A549 (cell line): ENCODE measurements around the gene NR3C2.

Experiments used
- CHD4 ChIP-seq: fragments of 200-600 bp; sonication (generic); IDR thresholded peaks from 2 replicates; pipeline ENCODE4 v1.6.1; 2016; ENCODE audit warnings: antibody characterized with exemption, mild to moderate bottlenecking, borderline replicate concordance
- CTCF ChIP-seq: fragments of >200 bp; sonication (Bioruptor Twin); formaldehyde crosslinking; IDR thresholded peaks from 3 replicates; pipeline ENCODE4 v1.5.1; 2016
- EP300 ChIP-seq, 2 experiments: fragments of >200 bp; sonication (Bioruptor Twin); formaldehyde crosslinking; IDR thresholded peaks; 2 replicates in 1 of 2; 3 replicates in 1 of 2; pipeline ENCODE4 v1.6.1; 2016 to 2017
- HDAC2 ChIP-seq: fragments of 200-600 bp; sonication (generic); IDR thresholded peaks from 2 replicates; pipeline ENCODE4 v1.6.1; 2016
- HOXA7 ChIP-seq: fragments of 250-450 bp; sonication (Bioruptor Pico); IDR thresholded peaks from 2 replicates; pipeline ENCODE4 v1.5.0; 2020; ENCODE audit warnings: mild to moderate bottlenecking, moderate library complexity
- NR3C1 ChIP-seq: fragments of >200 bp; sonication (Bioruptor Twin); formaldehyde crosslinking; IDR thresholded peaks from 3 replicates; pipeline ENCODE4 v1.6.1; 2017
- POLR2A ChIP-seq: IDR thresholded peaks from 2 replicates; pipeline ENCODE4 v1.6.1; 2012; ENCODE audit warnings: mild to moderate bottlenecking, low read length
- RARB ChIP-seq: fragments of 250-450 bp; sonication (Bioruptor Pico); IDR thresholded peaks from 2 replicates; pipeline ENCODE4 v1.8.0; 2021; ENCODE audit warnings: mild to moderate bottlenecking, moderate library complexity
- RCOR1 ChIP-seq: fragments of 150-350 bp; IDR thresholded peaks from 2 replicates; pipeline ENCODE4 v1.6.1; 2014; ENCODE audit warnings: antibody characterized with exemption, low read length, low read depth
- SMC3 ChIP-seq: fragments of >200 bp; sonication (Bioruptor Twin); formaldehyde crosslinking; IDR thresholded peaks from 3 replicates; pipeline ENCODE4 v1.6.1; 2018; ENCODE audit warnings: inconsistent platforms
- TF ChIP-seq, protein P1 (sequence below): fragments of 200-600 bp; sonication (generic); IDR thresholded peaks from 2 replicates; pipeline ENCODE4 v1.6.1; 2016; ENCODE audit warnings: antibody characterized with exemption, mild to moderate bottlenecking, moderate library complexity
- TF ChIP-seq, protein P2 (sequence below): IDR thresholded peaks from 2 replicates; pipeline ENCODE4 v1.6.1; 2012
- TF ChIP-seq, protein P3 (sequence below): fragments of 450-650 bp; IDR thresholded peaks from 2 replicates; pipeline ENCODE4 v1.6.1; 2014; ENCODE audit warnings: antibody characterized with exemption

DNA sequence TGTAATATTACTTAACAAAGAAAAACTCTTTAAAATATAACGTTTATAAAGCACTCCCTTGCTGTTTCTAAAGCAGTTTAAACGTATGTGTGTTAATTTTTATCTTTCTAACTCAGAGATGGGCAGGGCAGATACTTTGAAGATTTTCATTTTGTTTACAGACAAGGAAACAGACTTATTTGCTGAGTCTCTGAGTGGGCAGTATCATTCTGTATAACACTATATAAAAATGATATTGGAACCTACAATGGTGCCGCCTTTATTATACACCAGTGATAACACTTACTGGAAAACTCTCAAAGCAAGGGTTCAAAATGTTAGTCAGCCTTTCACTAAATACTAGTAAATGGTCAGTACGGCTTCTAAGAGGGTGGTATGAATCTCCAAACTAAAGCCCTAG lies 193.4 kb downstream of the NR3C2 start:
- no peak for TF ChIP-seq CTCF
- TF ChIP-seq SMC3: no peak
- no peak for TF ChIP-seq POLR2A
- no peak for TF ChIP-seq EP300 (IDR thresholded peaks at IDR 0.05)
- no peak for TF ChIP-seq HOXA7 (CRISPR knock-in tag)
- TF ChIP-seq RCOR1: no peak
- TF ChIP-seq NR3C1: no peak
- TF ChIP-seq HDAC2: no peak
- TF ChIP-seq CHD4: no peak
- TF ChIP-seq, protein P1, sequence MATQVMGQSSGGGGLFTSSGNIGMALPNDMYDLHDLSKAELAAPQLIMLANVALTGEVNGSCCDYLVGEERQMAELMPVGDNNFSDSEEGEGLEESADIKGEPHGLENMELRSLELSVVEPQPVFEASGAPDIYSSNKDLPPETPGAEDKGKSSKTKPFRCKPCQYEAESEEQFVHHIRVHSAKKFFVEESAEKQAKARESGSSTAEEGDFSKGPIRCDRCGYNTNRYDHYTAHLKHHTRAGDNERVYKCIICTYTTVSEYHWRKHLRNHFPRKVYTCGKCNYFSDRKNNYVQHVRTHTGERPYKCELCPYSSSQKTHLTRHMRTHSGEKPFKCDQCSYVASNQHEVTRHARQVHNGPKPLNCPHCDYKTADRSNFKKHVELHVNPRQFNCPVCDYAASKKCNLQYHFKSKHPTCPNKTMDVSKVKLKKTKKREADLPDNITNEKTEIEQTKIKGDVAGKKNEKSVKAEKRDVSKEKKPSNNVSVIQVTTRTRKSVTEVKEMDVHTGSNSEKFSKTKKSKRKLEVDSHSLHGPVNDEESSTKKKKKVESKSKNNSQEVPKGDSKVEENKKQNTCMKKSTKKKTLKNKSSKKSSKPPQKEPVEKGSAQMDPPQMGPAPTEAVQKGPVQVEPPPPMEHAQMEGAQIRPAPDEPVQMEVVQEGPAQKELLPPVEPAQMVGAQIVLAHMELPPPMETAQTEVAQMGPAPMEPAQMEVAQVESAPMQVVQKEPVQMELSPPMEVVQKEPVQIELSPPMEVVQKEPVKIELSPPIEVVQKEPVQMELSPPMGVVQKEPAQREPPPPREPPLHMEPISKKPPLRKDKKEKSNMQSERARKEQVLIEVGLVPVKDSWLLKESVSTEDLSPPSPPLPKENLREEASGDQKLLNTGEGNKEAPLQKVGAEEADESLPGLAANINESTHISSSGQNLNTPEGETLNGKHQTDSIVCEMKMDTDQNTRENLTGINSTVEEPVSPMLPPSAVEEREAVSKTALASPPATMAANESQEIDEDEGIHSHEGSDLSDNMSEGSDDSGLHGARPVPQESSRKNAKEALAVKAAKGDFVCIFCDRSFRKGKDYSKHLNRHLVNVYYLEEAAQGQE: no peak
- TF ChIP-seq, protein P2, sequence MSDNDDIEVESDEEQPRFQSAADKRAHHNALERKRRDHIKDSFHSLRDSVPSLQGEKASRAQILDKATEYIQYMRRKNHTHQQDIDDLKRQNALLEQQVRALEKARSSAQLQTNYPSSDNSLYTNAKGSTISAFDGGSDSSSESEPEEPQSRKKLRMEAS: no peak
- no peak for TF ChIP-seq RARB (CRISPR knock-in tag)
- TF ChIP-seq, protein P3, sequence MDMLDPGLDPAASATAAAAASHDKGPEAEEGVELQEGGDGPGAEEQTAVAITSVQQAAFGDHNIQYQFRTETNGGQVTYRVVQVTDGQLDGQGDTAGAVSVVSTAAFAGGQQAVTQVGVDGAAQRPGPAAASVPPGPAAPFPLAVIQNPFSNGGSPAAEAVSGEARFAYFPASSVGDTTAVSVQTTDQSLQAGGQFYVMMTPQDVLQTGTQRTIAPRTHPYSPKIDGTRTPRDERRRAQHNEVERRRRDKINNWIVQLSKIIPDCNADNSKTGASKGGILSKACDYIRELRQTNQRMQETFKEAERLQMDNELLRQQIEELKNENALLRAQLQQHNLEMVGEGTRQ: no peak
